Left ventricle myocardium inferior (tissue), 1 donor: ENCODE measurements around the gene TANC2. TPM values are rescaled to one million over a fixed set of nuclear protein-coding genes. Genes with fewer than 3 reads are reported as not detected.

Experiments
- DNase-seq: peaks from one replicate; pipeline ENCODE4 v3.0.0-alpha.2; 2020
- H3K27ac ChIP-seq: fragments of 200-600 bp; replicated peaks from 2 replicates; pipeline ENCODE4 v1.8.0; 2021
- H3K27me3 ChIP-seq: fragments of 200-600 bp; 2 replicates; pipeline ENCODE4 v1.8.0; 2021; ENCODE audit warnings: low read depth
- H3K36me3 ChIP-seq: fragments of 200-600 bp; 2 replicates; pipeline ENCODE4 v1.8.0; 2021
- H3K4me1 ChIP-seq: fragments of 200-600 bp; 2 replicates; pipeline ENCODE4 v1.8.0; 2021
- H3K4me3 ChIP-seq: fragments of 200-600 bp; 2 replicates; pipeline ENCODE4 v1.8.0; 2021; ENCODE audit warnings: mild to moderate bottlenecking, moderate library complexity
- H3K9me3 ChIP-seq: fragments of 200-600 bp; replicated peaks from 2 replicates; pipeline ENCODE4 v1.8.0; 2021
- CTCF ChIP-seq: fragments of 200-600 bp; IDR thresholded peaks from 2 replicates; pipeline ENCODE4 v1.8.0; 2021; ENCODE audit warnings: antibody characterized with exemption, mild to moderate bottlenecking, borderline replicate concordance
- intact Hi-C: fragments of 100-400 bp; cut with micrococcal nuclease; formaldehyde crosslinking; loops from one replicate; pipeline ENCODE4 v1.11.0; 2022
- total RNA-seq: library from RNA; stranded (reverse); fragmentation: NEBNext Ultra II Directional; extraction: Animal tissue kit (Norgen Biotek cat#: 25700); gene quantifications from one replicate; pipeline ENCODE4 v1.2.1, GENCODE V29; 2021
- donor health status: DM: no; HTN: yes; CAD: no; lungs with severe emphysema.

Gene TANC2
- total RNA-seq, 1 donor from 2014 or later: 9.0 TPM

- Histone ChIP-seq H3K9me3 (peaks cover 13% of the 10 kb centered on the region), H3K27ac (no peak overlapping the region), H3K4me1 (no peaks in the 10 kb centered on the region), H3K27me3 (peaks cover 31% of the 10 kb centered on the region), H3K4me3 (no peak overlapping the region), H3K36me3 (no peaks in the 10 kb centered on the region)
- DNase-seq: no peak
- TF ChIP-seq CTCF: no peak
- intact Hi-C loops: no loop called here
These were observed 32.3 kb upstream of the TANC2 start for GRCh38 chr17:62933501-62934385.

DNA sequence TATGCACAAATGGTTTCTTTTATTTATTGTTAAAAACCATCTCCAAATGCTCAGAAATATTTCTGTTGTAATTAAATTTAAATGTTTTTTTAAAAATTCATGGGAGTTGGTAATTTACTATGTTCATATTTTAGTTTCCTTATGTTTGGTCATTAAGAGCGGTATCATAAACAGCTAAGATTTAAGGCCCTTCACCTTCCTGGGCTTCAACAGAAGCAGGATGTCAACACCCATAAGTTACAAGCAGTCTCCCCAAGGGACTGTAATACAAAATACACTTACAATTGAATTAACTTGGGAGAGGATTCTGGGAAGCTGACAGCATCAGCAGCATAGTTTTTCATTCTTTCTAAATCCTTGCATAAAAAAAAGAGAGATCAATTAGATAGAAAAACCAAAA is 30.9 kb upstream of the TANC2 start:
- no peak for DNase-seq

GRCh38 chr17:62935523-62935922 is 30.5 kb upstream of the TANC2 start:
- Histone ChIP-seq H3K36me3 (no peaks in the 10 kb centered on the region), H3K4me3 (no peak overlapping the region), H3K4me1 (no peaks in the 10 kb centered on the region), H3K27me3 (peaks cover 27% of the 10 kb centered on the region), H3K9me3 (peaks cover 26% of the 10 kb centered on the region), H3K27ac (no peak overlapping the region)
- intact Hi-C loops: no loop called here
- DNase-seq: no peak
- no peak for TF ChIP-seq CTCF

More for the DNA sequence above, 30.9 kb upstream of the TANC2 start:
- Histone ChIP-seq H3K27ac (no peak overlapping the region), H3K4me1 (no peaks in the 10 kb centered on the region), H3K4me3 (no peak overlapping the region), H3K36me3 (no peaks in the 10 kb centered on the region), H3K9me3 (peaks cover 22% of the 10 kb centered on the region), H3K27me3 (peaks cover 27% of the 10 kb centered on the region)
- intact Hi-C loops: no loop called here
- TF ChIP-seq CTCF: no peak

DNA sequence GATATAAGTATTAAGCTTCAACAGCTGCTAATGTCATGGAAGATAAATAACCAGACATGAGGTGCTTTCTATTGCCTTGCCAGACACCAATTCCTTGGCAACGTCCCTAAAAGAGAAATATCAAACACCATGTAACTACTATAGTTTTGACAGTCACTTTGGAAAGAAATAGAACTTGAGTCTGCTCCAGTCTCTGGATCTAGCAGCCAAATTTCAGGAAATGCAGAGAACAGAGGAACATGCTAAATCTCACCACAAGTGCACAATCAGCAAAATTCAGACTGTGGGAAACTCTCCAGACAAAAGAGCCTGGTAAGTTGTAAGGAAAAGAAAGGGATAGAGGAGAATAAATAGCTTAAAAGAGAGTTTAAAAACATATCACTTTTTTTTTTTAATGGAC is 28.4 kb upstream of the TANC2 start:
- Histone ChIP-seq H3K27ac (no peak overlapping the region), H3K27me3 (peaks cover 16% of the 10 kb centered on the region), H3K36me3 (no peaks in the 10 kb centered on the region), H3K4me1 (no peaks in the 10 kb centered on the region), H3K9me3 (peaks cover 45% of the 10 kb centered on the region), H3K4me3 (no peak overlapping the region)
- intact Hi-C loops: no loop called here
- no peak for DNase-seq
- TF ChIP-seq CTCF: no peak

DNA sequence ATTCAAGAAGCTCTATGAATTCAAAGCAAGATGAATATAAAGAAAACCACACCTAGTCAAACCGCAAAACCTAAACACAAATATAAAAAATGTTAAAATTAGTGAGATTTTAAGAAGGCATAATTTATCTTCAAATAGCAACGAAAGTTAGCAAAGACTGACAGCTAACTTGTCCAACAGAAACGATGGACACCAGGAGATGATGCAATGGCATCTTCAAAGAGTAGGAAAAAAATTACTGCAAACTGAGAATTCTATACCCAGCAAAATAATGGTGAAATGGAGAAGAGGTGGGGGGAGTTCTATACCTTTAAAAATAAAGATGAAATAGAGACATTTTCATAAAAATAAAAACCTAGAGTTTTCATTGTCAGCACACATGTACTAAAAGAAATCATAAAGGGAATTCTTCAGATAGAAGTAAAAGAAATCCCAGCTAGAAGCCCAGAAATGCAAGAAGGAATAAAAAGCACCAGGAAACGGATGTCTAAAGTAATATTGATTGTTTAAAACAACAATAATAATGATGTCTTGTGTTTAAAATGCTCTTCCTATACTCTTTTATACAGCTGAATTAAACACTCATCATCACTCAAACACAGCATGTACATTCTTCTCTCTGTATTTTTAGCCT is 24.6 kb upstream of the TANC2 start:
- no peaks in the 10 kb centered on the region for H3K36me3 ChIP-seq
- no peaks in the 10 kb centered on the region for H3K4me1 ChIP-seq
- no peak overlapping the region for H3K4me3 ChIP-seq
- no peak overlapping the region for H3K27ac ChIP-seq
- no peak for TF ChIP-seq CTCF
- no peak for DNase-seq
- intact Hi-C loops: no loop called here
- no peaks in the 10 kb centered on the region for H3K27me3 ChIP-seq
- H3K9me3 ChIP-seq: peaks cover 45% of the 10 kb centered on the region
